ENCODE measurements around the gene PPA2. TPM values are rescaled to one million over a fixed set of nuclear protein-coding genes. Genes with fewer than 3 reads are reported as not detected.

Gene PPA2
- total and polyA plus RNA-seq, 10 of the 15 experiments (the other 5 are each of a cell fraction or from before 2014, with no cell fraction given): 93.8 to 293 (median 146) TPM

DNA sequence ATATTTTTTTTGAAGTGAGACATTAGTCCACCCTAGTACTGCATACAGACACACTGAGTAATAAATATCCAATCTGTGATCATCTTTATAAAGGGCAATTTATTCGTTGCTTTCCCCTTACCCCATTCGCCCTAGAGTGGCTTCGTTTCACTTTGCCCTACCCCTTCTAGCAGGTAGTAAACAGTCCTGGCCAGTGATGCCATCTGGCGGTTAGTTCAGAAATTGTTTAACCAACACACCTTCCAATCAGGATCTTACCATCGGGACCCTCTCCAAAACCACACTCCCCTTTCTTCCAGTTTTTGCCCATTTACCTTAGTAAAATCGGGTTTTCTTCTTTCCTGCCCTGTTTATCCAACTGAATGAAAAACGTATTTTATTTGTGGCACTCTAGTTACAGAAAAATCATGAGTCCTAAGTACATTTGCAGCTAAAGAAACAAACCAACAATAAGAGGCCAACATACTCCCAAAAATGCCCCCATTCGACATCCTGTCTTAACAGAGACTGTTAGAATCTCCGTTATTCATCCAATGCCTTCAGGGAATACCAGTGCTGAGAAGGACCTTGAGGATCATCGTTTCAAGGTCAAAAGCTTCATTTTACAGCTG is 2.2 kb downstream of the PPA2 start (continued):
- TF ChIP-seq, protein P1, sequence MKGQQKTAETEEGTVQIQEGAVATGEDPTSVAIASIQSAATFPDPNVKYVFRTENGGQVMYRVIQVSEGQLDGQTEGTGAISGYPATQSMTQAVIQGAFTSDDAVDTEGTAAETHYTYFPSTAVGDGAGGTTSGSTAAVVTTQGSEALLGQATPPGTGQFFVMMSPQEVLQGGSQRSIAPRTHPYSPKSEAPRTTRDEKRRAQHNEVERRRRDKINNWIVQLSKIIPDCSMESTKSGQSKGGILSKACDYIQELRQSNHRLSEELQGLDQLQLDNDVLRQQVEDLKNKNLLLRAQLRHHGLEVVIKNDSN (IDR thresholded peaks at IDR 0.05; ENCODE audit: borderline replicate concordance, extremely low read length, insufficient read depth, low read depth, low read length): no peak
- TF ChIP-seq ZNF274 (IDR thresholded peaks at IDR 0.05; ENCODE audit: insufficient read depth, insufficient read length): no peak
- TF ChIP-seq, protein P2, sequence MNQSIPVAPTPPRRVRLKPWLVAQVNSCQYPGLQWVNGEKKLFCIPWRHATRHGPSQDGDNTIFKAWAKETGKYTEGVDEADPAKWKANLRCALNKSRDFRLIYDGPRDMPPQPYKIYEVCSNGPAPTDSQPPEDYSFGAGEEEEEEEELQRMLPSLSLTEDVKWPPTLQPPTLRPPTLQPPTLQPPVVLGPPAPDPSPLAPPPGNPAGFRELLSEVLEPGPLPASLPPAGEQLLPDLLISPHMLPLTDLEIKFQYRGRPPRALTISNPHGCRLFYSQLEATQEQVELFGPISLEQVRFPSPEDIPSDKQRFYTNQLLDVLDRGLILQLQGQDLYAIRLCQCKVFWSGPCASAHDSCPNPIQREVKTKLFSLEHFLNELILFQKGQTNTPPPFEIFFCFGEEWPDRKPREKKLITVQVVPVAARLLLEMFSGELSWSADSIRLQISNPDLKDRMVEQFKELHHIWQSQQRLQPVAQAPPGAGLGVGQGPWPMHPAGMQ (IDR thresholded peaks at IDR 0.05; ENCODE audit: borderline replicate concordance): no peak
- TF ChIP-seq SIX5 (IDR thresholded peaks at IDR 0.05; ENCODE audit: low read depth, low read length, severe bottlenecking): no peak
- TF ChIP-seq ATF7 (IDR thresholded peaks at IDR 0.05; ENCODE audit: low read depth): no peak
- TF ChIP-seq CBX3 (IDR thresholded peaks at IDR 0.05; ENCODE audit: borderline replicate concordance, low read depth): no peak
- TF ChIP-seq SP1 (IDR thresholded peaks at IDR 0.05; ENCODE audit: low read depth, low read length): no peak
- TF ChIP-seq ZBED1 (IDR thresholded peaks at IDR 0.05; ENCODE audit: borderline replicate concordance): peak; percentile 27; the same call in 1 of the 2 replicates
- TF ChIP-seq SMC3 (IDR thresholded peaks at IDR 0.05; ENCODE audit: borderline replicate concordance, low read length): peak; percentile 85
- TF ChIP-seq, protein P3, sequence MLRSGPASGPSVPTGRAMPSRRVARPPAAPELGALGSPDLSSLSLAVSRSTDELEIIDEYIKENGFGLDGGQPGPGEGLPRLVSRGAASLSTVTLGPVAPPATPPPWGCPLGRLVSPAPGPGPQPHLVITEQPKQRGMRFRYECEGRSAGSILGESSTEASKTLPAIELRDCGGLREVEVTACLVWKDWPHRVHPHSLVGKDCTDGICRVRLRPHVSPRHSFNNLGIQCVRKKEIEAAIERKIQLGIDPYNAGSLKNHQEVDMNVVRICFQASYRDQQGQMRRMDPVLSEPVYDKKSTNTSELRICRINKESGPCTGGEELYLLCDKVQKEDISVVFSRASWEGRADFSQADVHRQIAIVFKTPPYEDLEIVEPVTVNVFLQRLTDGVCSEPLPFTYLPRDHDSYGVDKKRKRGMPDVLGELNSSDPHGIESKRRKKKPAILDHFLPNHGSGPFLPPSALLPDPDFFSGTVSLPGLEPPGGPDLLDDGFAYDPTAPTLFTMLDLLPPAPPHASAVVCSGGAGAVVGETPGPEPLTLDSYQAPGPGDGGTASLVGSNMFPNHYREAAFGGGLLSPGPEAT (IDR thresholded peaks at IDR 0.05; ENCODE audit: low read depth): no peak
- no peak for TF ChIP-seq ZNF217 (IDR thresholded peaks at IDR 0.05)
- TF ChIP-seq NR2C2 (IDR thresholded peaks at IDR 0.05; ENCODE audit: borderline replicate concordance, control insufficient read depth, insufficient read length, low read depth): no peak
- no peak for TF ChIP-seq GABPA (IDR thresholded peaks at IDR 0.05; ENCODE audit: low read depth)
- TF ChIP-seq HDGF (IDR thresholded peaks at IDR 0.05): peak; percentile 79
- 0 out of 2 replicates have a peak, but pooled peaks have one; percentile 14 for TF ChIP-seq CREM (IDR thresholded peaks at IDR 0.05; ENCODE audit: low read depth)
- TF ChIP-seq SUPT20H (IDR thresholded peaks at IDR 0.05; ENCODE audit: borderline replicate concordance, control insufficient read depth, low read depth, low read length): no peak
- no peak for TF ChIP-seq PAX8 (IDR thresholded peaks at IDR 0.05)
- TF ChIP-seq, protein P4, sequence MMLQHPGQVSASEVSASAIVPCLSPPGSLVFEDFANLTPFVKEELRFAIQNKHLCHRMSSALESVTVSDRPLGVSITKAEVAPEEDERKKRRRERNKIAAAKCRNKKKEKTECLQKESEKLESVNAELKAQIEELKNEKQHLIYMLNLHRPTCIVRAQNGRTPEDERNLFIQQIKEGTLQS (IDR thresholded peaks at IDR 0.05; ENCODE audit: borderline replicate concordance, extremely low read depth, low read depth, low read length): no peak
- peak; percentile 69; the same call in 1 of the 2 replicates for TF ChIP-seq SMARCA5 (IDR thresholded peaks at IDR 0.05)
- TF ChIP-seq EZH2 (IDR thresholded peaks at IDR 0.05; ENCODE audit: borderline replicate concordance, control insufficient read depth, low read depth, low read length): no peak
- no peak for TF ChIP-seq CBFB (IDR thresholded peaks at IDR 0.05; ENCODE audit: low read depth)
- TF ChIP-seq, protein P5, sequence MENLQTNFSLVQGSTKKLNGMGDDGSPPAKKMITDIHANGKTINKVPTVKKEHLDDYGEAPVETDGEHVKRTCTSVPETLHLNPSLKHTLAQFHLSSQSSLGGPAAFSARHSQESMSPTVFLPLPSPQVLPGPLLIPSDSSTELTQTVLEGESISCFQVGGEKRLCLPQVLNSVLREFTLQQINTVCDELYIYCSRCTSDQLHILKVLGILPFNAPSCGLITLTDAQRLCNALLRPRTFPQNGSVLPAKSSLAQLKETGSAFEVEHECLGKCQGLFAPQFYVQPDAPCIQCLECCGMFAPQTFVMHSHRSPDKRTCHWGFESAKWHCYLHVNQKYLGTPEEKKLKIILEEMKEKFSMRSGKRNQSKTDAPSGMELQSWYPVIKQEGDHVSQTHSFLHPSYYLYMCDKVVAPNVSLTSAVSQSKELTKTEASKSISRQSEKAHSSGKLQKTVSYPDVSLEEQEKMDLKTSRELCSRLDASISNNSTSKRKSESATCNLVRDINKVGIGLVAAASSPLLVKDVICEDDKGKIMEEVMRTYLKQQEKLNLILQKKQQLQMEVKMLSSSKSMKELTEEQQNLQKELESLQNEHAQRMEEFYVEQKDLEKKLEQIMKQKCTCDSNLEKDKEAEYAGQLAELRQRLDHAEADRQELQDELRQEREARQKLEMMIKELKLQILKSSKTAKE (IDR thresholded peaks at IDR 0.05; ENCODE audit: low read depth, poor library complexity, severe bottlenecking): peak; percentile 24
- no peak for TF ChIP-seq MEF2A (IDR thresholded peaks at IDR 0.05; ENCODE audit: insufficient read depth, low read depth, low read length)
- TF ChIP-seq RELA (IDR thresholded peaks at IDR 0.05; ENCODE audit: borderline replicate concordance, partially characterized antibody): no peak

Data from GM12878 (cell line).